Midbrain (tissue), 1 donor: Measurements from ENCODE around the gene HNRNPH2.

Source experiments
- DNase-seq: peaks from one replicate; lab custom pipeline; 2025; lab: John Stamatoyannopoulos, UW

Gene HNRNPH2

GRCh38 chrX:101395789-101396188 is 12.2 kb upstream of the HNRNPH2 start:
- DNase-seq = no peak

DNA sequence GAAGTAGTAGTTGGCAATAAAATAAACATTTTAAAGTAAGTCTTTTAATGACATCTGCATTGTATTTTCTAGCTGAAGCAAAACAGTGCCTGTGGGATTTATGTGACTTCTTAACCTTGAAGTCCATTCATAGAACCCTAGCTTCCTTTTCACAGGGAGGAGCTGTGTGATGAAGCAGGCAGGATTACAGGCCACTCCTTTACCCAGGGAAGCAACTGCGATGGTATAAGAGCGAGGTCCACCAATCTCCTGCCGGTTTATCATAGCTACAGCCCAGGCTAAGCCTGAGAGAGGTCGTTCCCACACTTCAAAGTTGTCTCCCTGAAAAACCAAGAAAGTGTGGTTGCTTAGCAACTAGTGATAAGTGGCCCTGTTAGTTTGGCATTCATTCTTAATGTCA is 10.2 kb upstream of the HNRNPH2 start:
- DNase-seq = no peak

DNA sequence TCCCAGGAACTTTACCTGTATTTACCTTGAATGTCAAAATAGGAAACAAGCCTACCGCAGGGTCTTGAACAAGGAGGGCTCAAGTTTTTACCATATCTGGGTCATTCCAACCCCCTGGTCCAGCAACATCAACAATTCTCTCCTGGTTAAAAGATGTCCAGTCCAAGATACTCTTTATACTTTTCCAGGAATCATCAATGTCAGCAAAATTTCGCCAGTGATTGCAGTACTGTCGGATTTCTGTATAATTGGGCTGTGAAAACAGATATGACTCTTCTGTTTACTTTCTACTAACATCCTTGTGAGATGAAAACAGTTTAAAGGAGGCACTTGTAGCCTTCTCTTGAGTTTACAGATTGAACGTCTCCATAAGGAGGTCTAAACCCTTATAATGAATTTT is 9.3 kb upstream of the HNRNPH2 start:
- no peak for DNase-seq

- no peak for DNase-seq
These were observed 8.2 kb upstream of the HNRNPH2 start for GRCh38 chrX:101399825-101400224.

DNA sequence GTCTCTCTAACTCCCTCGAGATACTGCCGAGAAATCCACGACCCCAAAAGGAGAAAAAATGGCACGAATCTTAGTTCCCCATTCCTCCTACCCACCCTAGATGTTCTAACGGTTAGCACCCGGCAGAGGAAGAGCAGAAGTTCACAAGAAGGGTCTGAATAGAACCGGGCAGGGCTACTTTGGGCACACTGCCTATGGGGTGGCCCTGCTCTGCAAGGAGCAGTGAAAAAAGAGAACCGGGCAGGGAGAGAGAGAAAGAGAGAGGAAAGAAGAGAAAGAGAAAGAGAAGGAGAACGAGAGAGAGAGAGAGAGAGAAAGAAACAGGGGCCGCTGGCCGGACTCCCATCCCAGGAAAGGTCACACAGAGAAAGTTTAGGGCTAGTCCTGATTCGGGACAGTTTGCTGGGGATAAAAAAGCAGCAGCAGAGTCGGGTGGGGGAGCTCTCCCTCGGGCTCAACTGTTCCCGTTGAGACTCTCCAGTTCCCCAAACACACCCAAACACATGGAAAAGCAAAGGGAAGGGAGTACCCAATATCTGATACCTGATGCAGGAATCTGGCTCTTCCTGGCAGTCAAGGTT is 765 bp upstream of the HNRNPH2 start:
- no peak for DNase-seq

DNA sequence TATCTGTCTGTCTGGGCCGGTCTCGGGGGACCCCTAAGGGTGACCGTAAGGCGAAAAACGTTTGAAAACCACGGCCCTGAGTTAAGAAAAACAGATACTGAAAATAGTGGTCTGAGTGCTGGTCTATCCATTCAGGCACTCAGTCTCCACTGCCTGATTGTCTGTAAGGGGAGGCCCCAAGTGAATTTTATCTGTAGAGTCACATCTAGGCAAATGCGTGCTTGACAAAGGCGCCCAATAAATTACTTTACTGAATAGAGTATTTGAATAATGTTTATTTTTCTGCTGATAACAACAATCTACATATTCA is 465 bp downstream of the HNRNPH2 start:
- no peak for DNase-seq

- no peak for DNase-seq
These were observed 1.0 kb downstream of the HNRNPH2 start for GRCh38 chrX:101409043-101409442.

DNA sequence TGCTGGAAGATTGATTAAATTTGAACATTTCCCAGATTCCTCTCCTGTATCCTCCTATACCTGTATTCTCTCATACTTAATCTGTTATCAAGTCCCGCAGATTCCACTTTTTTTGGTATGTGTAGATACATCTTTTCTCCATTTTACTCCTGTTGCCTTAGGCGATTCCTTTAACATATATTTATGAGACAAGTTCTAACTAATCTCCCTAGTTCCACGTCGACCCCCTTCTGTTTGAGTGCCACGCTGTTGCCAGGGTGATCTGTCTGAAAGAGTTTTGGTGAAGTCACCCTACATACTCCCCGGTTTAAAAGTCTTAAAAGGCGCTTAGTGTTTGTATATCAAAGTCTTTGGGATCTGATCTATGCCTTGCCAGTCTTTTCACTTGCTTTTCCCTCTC is 2.4 kb downstream of the HNRNPH2 start:
- DNase-seq = no peak

GRCh38 chrX:101411984-101412383 is 4.0 kb downstream of the HNRNPH2 start:
- DNase-seq = no peak

DNA sequence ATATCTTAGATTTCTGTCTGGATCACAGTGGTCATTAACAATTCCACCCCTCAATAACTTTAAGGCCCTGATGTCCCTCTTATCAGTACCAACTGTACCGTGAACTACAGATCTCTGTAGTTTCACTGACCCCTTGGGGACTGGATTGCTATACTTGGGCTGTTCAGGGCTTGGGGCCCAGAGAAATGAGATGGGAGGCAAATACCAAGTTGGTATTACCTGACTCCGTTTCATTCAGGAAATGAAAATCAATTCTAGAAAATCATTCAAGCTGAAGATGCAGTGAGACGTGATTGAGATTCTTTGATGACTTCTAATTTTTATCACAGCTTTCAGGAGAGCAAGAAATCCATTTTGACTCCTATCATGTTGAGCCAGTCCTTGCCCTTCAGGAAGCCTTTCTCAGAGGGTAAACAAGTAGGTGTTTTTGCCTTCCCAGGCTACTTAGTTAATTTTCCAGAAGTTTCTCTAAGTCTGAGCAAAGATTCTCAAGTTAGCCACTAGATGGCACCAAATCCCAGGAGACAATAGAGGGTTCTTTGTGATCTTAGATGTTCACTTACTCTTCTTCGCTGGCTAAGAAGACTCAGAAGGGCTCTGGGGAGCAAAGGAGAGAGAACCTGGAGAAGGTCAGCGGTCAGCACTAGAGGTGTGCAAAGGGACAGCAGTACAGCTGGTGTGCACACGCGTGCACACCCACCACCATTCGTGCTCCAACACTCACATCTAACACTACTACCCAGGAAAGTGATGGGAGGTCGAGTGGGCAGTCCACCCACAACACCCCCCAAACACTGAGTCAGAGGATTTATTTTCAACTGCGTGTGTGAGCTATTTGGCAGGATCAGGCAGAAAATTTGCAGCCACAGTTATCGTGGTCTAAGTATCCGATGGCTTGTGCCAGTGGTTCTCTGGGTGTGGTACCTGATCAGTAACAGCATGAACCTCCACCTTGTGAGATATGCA is 7.4 kb downstream of the HNRNPH2 start:
- DNase-seq = peak; percentile 76

- no peak for DNase-seq
These were observed 8.7 kb downstream of the HNRNPH2 start for GRCh38 chrX:101416691-101417090.

DNA sequence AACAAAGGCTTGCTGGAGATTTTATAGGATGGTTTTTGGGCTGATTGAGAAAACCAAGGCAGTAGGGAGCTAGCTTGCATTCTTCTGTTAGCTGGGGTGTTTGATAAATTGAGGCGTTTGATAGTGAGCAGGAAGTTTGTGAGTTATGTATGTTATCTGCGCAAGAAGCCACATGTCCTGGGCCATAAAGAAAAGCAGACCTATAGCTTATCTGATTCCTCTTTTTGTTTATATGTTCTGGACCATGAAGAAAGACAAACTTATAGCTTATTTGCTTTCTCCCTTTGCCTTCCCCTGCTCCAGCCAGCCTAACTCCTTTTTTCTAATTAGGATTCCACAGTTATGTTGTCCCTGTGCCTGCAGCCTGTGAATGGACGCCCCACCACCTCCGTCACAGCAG is 9.2 kb downstream of the HNRNPH2 start:
- no peak for DNase-seq

- peak; percentile 38 for DNase-seq
These were observed 10.2 kb downstream of the HNRNPH2 start for GRCh38 chrX:101417981-101418841.

DNA sequence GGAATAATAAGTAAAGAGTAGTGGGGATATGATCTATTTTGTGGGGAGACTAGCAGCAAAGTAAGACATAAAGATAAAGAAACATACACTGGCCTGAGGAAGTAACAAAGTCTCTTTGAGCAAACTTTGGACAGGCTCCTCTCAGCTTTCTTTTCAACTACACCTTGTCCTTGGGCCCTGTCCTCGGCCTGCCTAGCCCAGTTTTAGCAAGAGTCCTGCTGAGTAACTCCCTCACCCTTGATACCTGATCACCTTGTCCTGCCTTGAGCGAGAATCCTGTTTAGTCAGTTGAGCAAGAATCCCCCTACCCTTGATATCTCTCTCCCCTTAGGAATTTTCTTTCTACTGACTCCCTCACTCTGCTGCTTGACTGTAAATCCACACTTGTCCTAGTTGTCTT is 11.5 kb downstream of the HNRNPH2 start:
- no peak for DNase-seq

- DNase-seq = no peak
These were observed 19.9 kb downstream of the HNRNPH2 start for GRCh38 chrX:101427954-101428353.

DNA sequence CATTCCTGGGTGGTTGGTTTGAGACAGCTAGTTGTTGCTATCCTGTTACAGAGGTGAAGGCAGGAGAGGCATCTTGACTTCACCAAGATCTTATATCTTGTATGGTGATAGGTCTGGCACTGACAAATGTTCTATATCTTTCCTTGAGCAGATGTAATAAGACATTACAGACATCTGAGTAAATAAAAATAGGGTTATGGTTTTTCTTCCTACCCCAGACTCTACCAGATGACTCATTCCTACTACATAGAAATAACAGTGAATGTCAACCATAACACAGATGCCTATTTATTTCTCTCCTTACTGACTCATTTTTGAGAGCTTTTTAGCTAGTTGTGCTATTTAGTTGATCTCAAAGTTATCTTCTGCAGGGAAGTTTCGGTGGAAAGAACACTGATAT is 21.9 kb downstream of the HNRNPH2 start:
- no peak for DNase-seq

GRCh38 chrX:101430457-101431078 is 22.5 kb downstream of the HNRNPH2 start:
- DNase-seq = no peak

- DNase-seq = no peak
These were observed 34.1 kb downstream of the HNRNPH2 start for GRCh38 chrX:101442085-101442484.

DNA sequence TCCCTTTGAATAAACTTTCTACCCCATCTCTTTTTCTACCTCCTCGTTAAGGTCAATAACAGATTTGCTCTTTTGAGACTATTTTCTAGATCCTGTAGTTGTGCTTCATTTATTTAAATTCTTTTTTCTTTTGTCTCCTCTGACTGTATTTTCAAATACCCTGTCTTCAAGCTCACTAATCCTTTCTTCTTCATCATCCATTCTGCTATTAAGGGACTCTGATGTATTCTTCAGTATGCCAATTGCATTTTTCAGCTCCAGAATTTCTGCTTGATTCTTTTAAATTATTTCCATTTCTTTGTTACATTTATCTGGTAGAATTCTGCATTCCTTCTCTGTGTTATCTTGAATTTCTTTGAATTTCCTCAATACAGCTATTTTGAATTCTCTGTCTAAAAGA is 41.3 kb downstream of the HNRNPH2 start:
- no peak for DNase-seq

- DNase-seq = no peak
These were observed 42.1 kb downstream of the HNRNPH2 start for GRCh38 chrX:101450085-101450484.

- no peak for DNase-seq
These were observed 42.9 kb downstream of the HNRNPH2 start for GRCh38 chrX:101450961-101451360.

DNA sequence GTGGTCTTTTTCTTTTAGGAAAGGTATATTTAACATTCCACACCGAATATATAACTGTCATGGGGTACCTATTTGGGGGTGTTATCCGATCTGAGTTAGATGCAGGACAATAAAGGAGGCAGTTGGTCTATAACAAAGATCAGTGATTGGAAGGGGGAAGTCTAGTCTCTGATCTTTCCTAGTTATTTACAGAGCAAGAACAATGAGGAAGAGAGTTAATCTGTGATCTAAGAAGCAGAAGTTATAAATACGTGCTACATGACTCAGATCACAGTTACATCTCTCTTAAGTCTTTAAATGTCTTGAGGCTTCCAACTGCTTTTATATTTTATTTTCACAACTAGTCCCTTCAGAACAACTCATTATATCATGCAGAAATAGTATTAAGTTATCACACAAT is 44.0 kb downstream of the HNRNPH2 start:
- no peak for DNase-seq
